ENCODE measurements around the gene CTRB2.

Gene CTRB2

DNA sequence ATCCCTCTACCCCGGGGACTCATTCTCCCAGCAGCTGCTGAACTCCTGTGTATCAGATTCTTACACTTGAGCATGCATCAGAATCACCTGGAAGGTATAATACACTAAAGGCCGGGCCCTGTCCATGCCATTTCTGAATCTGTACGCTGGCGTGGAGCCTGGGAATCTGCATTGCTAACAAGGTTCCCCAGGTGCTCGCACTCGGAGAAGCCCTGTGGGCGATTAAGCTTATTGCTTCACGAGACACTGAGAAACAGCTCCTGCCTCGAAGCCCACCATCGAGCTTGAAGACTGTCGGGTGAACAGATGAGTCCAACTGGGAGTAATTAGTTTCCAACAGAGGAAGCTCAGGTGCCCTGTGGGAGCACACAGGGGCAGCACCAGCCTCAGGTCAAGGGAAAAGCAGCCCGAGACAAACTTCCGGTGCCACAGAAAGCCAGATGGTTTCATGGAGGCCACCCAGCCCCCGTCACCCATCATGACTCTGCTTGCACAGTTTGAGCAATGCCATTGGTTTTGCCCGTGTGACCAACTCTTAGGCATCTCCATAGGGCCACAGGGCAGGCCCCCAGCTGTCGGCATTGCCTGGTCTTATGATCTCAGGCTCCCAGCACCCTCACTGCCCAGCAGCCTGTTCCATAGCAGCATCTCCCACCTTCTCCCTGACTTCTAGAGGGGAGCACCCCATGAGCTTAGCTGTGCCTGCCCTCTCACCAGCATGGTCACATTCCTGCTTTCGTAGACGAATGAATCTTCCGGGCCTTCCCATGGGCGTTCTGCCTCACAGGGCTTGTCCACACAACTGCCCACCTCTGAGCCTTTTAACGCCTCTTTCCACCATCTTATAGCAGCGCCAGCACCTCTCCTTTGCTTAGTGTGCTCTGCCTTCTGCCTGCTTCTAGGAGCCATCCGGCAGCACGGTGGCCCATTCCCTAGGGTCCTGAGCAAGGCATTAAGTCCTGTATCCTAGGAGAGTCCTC is 10.9 kb downstream of the CTRB2 start:
- DNase-seq (ENCODE audit: insufficient read length) (no peak), FAIRE-seq (no peak)
- TF ChIP-seq POLR2A (IDR thresholded peaks at IDR 0.05; ENCODE audit: low read depth, low read length) (no peak), TAF1 (IDR thresholded peaks at IDR 0.05; ENCODE audit: borderline replicate concordance, low read depth, low read length) (no peak), POLR2AphosphoS5 (IDR thresholded peaks at IDR 0.05; ENCODE audit: low read depth, low read length) (no peak)

DNA sequence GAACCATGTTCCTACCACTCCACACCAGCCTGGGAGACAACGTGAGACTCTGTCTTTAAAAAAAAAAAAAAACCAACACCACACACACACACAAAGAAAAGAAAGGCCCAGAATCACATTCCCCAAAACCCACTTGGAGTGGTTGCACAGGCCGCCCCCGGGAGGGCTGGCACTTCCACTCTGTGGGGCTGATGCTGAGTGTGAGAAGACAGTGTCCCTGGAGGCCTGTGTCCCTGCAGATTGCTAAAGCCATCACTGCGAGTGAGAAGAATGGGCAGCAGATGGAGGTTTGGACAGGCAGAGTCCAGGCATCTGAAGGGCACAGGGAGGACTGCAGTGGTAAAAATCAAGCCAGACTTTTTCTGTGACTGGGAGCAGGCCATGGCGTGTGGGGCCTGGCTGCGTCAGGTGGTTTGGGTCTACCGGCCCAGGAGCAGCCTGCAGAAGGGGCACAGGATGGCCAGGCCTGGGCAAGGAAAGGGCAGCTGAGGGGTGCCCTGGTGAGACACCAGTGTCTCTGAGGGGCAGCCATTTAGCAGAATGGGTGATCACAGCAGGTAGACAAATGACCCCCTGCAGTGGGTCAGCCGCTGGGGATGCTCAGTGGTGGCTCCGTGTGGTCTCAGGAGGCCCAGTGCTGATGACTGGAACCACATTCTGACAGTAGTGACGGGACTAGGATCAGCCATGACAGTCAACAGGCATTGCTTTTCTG is 13.1 kb downstream of the CTRB2 start:
- no peak for FAIRE-seq
- DNase-seq (ENCODE audit: insufficient read length), result no peak
- TF ChIP-seq POLR2A (IDR thresholded peaks at IDR 0.05; ENCODE audit: low read depth, low read length) (no peak), TAF1 (IDR thresholded peaks at IDR 0.05; ENCODE audit: borderline replicate concordance, low read depth, low read length) (no peak), POLR2AphosphoS5 (IDR thresholded peaks at IDR 0.05; ENCODE audit: low read depth, low read length) (no peak)

DNA sequence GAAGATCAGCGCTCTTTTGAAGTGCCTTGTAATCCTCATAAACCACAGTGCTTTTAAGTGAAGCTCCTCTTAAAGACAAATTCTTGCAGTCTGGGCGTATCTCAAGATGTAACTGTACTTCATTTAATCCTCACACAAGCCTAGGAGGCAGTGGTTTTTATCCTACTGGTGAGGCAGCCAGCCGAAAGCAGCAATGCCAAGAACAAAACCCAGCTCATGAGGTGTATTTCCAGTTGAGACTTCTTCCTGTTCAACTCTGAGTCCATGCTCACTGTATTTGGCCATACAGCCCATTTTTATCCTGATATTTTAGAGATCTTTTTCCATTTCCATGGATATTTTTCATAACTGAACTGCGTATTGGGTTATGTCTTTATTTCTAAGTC is 13.7 kb downstream of the CTRB2 start:
- DNase-seq (ENCODE audit: insufficient read length) (no peak), FAIRE-seq (no peak)
- TF ChIP-seq POLR2AphosphoS5 (IDR thresholded peaks at IDR 0.05; ENCODE audit: low read depth, low read length) (no peak), TAF1 (IDR thresholded peaks at IDR 0.05; ENCODE audit: borderline replicate concordance, low read depth, low read length) (no peak), POLR2A (IDR thresholded peaks at IDR 0.05; ENCODE audit: low read depth, low read length) (no peak)

DNA sequence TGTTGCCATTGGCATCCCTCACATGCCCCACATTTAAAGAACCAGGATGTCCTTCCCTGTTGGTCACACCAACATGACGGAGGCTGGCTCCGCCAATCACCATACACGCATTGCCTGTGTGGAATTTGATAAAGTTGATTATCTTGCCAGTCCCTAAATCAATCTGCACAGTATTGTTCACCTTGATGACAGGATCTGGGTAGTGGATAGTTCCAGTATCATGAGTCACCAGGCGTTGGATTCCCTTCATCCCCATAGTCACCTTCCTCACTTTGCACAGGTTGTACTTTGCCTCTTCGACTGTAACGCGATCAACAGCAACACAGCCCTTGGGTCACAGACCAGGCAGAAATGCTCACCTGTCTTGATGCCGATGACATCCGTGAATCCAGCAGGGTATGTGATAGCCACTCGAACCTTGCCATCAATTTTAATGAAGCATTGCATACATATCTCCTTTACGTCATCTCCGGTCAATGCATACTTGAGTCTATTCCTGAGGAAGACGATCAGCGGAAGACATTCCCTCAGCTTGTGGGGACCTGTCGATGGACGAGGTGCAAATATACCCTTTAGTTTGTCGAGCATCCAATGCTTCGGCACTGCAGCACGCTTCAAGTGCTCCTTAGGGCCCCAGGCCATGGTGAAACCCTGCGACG is 14.2 kb downstream of the CTRB2 start:
- DNase-seq (ENCODE audit: insufficient read length) (no peak), FAIRE-seq (no peak)
- no peak for TF ChIP-seq POLR2A (IDR thresholded peaks at IDR 0.05; ENCODE audit: low read depth, low read length)
- no peak for TF ChIP-seq TAF1 (IDR thresholded peaks at IDR 0.05; ENCODE audit: borderline replicate concordance, low read depth, low read length)
- TF ChIP-seq POLR2AphosphoS5 (IDR thresholded peaks at IDR 0.05; ENCODE audit: low read depth, low read length), result no peak

DNA sequence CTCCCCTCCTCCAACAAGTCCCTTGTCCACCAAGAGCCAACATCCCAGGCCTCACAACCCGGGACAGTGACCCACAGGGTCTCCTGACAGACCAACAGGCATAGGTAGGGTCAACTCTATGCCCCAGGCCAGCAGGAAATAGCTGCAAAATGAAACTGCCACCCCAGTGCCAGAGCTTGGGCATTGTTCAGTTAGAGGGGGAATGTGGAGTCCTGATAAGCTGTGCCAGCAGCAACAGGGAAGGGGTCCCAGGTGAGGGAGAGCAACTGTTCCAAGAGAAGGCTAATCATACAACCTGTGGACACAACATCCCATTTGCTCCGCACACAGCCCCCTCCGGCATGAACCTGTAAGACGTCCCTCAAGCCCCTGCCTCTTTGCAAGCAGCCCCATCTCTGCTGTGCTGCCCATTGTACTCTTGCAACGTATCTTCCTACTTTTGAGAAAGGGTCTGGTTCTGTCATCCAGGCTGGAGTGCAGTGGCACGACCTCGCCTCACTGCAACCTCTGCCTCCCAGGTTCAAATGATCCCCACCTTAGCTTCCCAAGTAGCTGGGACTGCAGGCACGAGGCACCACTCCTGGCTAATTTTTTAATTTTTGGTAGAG is 17.2 kb downstream of the CTRB2 start:
- DNase-seq (ENCODE audit: insufficient read length) (no peak), FAIRE-seq (no peak)
- no peak for TF ChIP-seq POLR2A (IDR thresholded peaks at IDR 0.05; ENCODE audit: low read depth, low read length)
- no peak for TF ChIP-seq POLR2AphosphoS5 (IDR thresholded peaks at IDR 0.05; ENCODE audit: low read depth, low read length)
- no peak for TF ChIP-seq TAF1 (IDR thresholded peaks at IDR 0.05; ENCODE audit: borderline replicate concordance, low read depth, low read length)

DNA sequence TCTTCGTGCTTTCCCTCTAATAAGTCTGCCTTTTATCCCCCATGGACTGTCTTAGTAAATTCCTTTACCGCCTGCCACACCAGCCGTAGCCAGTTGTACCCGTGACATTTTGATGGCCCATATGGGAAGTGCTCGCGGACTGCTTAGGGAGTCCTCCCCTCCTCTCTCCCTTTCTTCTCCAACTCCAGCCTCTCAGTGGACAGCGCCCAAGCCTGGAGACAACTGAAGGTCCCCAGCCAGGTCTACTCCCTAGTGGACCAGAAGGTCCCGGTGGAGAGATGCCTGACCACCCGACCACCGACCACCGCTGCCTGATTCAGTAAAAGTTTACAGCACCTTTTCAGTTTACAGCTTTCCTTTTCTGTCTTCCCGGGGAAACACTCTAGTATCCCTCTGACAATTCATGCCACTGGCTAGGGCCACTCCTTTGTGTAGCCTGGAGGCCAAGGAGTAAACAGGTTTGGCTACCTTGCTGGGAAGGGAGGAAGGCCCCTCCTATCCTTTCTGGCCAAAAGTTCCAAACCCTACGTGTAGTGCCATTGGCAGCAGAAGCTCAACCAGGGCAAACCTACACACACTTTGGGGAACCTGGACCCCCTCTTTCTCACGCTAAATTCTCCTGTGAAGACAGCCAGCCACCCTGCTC is 18.0 kb downstream of the CTRB2 start:
- FAIRE-seq, result no peak

DNA sequence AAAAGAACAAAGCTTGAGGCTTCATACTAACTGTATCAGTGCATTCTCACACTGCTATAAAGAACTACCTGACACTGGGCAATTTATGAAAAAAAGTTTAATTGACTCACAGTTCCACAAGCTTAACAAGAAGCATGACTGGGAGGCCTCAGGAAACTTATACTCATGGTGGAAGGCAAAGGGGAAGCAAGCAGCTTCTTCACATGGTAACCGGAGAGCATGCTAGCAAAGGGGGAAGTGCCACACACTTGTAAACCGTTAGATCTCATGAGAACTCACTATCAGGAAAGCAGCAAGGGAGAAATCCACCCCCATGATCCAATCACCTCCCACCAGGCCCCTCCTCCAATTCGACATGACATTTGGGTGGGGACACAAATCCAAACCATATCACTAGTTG is 25.3 kb downstream of the CTRB2 start:
- no peak for DNase-seq (ENCODE audit: insufficient read length)
- FAIRE-seq, result no peak
- TF ChIP-seq TAF1 (IDR thresholded peaks at IDR 0.05; ENCODE audit: borderline replicate concordance, low read depth, low read length), result no peak
- no peak for TF ChIP-seq POLR2AphosphoS5 (IDR thresholded peaks at IDR 0.05; ENCODE audit: low read depth, low read length)

More for the DNA sequence above, 18.0 kb downstream of the CTRB2 start:
- no peak for DNase-seq (ENCODE audit: insufficient read length)
- TF ChIP-seq POLR2AphosphoS5 (IDR thresholded peaks at IDR 0.05; ENCODE audit: low read depth, low read length) (no peak), POLR2A (IDR thresholded peaks at IDR 0.05; ENCODE audit: low read depth, low read length) (no peak), TAF1 (IDR thresholded peaks at IDR 0.05; ENCODE audit: borderline replicate concordance, low read depth, low read length) (no peak)

DNA sequence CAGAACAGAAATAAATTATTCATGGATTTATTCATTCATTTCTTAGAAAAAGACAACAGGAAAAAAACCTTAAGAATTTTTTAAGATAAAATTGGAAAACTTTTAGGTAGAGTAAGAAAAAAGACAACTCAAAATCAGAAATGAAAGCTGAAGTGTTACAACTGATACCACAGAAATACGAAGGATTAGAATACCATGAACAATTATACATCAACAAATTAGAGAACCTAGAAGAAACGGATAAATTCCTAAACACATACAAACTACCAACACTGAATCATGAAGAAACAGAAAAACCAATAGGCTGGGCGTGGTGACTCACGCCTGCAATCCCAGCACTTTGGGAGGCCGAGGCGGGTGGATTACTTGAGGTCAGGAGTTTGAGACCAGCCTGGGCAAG is 27.8 kb downstream of the CTRB2 start:
- FAIRE-seq (no peak), DNase-seq (ENCODE audit: insufficient read length) (no peak)
- TF ChIP-seq POLR2A (IDR thresholded peaks at IDR 0.05; ENCODE audit: low read depth, low read length) (no peak), TAF1 (IDR thresholded peaks at IDR 0.05; ENCODE audit: borderline replicate concordance, low read depth, low read length) (no peak), POLR2AphosphoS5 (IDR thresholded peaks at IDR 0.05; ENCODE audit: low read depth, low read length) (no peak)

DNA sequence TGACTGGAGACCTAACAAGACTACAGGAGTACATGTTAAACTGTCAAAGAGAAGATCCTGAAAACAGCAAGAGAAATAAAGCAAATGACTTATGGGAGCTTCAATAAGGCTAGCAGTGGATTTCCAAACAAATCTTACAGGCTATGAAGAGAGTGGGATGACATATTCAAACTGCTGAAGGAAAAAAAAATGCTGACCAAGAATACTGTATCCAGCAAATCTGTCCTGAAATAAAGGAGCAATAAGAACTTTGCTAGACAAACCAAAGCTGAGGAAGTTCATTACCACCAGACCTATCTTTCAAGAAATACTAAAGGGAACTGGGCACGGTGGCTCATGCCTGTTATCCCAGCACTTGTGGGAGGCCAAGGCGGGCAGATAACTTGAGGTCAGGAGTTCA is 30.0 kb downstream of the CTRB2 start:
- TF ChIP-seq TAF1 (IDR thresholded peaks at IDR 0.05; ENCODE audit: borderline replicate concordance, low read depth, low read length) (no peak), POLR2A (IDR thresholded peaks at IDR 0.05; ENCODE audit: low read depth, low read length) (no peak), POLR2AphosphoS5 (IDR thresholded peaks at IDR 0.05; ENCODE audit: low read depth, low read length) (no peak)
- no peak for FAIRE-seq
- no peak for DNase-seq (ENCODE audit: insufficient read length)

DNA sequence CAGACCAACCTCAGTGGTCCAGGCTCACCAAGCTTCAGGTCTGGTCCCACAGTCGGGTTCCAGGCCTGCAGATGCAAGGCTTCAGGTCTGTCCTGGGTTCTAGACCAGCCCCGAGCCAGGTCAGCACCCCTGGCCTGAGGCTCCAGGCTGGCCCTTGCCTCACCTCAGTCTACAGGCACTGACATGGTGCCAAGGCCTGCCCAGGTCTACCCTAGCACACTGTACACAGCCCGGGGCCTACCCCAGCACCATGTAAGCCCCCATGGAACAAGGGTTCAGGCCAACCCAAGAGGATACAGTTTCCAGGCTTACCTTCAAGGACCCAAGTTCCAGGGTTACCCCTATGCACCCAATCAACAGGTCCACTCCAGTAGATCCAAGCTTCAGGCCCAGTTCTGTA is 31.9 kb downstream of the CTRB2 start:
- FAIRE-seq, result no peak
- TF ChIP-seq POLR2AphosphoS5 (IDR thresholded peaks at IDR 0.05; ENCODE audit: low read depth, low read length), result no peak
- TF ChIP-seq TAF1 (IDR thresholded peaks at IDR 0.05; ENCODE audit: borderline replicate concordance, low read depth, low read length), result no peak
- no peak for TF ChIP-seq POLR2A (IDR thresholded peaks at IDR 0.05; ENCODE audit: low read depth, low read length)
- DNase-seq (ENCODE audit: insufficient read length), result no peak
